Measurements from ENCODE around the gene PRDX6.

Gene PRDX6

GRCh38 chr1:173453982-173454381 is 23.2 kb upstream of the PRDX6 start:
- no peak for TF ChIP-seq FOXP2 (optimal IDR thresholded peaks at IDR 0.05; ENCODE audit: borderline replicate concordance, extremely low read depth, extremely low read length, insufficient read depth)
- TF ChIP-seq, protein P1, sequence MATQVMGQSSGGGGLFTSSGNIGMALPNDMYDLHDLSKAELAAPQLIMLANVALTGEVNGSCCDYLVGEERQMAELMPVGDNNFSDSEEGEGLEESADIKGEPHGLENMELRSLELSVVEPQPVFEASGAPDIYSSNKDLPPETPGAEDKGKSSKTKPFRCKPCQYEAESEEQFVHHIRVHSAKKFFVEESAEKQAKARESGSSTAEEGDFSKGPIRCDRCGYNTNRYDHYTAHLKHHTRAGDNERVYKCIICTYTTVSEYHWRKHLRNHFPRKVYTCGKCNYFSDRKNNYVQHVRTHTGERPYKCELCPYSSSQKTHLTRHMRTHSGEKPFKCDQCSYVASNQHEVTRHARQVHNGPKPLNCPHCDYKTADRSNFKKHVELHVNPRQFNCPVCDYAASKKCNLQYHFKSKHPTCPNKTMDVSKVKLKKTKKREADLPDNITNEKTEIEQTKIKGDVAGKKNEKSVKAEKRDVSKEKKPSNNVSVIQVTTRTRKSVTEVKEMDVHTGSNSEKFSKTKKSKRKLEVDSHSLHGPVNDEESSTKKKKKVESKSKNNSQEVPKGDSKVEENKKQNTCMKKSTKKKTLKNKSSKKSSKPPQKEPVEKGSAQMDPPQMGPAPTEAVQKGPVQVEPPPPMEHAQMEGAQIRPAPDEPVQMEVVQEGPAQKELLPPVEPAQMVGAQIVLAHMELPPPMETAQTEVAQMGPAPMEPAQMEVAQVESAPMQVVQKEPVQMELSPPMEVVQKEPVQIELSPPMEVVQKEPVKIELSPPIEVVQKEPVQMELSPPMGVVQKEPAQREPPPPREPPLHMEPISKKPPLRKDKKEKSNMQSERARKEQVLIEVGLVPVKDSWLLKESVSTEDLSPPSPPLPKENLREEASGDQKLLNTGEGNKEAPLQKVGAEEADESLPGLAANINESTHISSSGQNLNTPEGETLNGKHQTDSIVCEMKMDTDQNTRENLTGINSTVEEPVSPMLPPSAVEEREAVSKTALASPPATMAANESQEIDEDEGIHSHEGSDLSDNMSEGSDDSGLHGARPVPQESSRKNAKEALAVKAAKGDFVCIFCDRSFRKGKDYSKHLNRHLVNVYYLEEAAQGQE (IDR thresholded peaks at IDR 0.05; ENCODE audit: insufficient read depth in 1 of 2, low read depth in 2 of 2, low read length in 2 of 2) = no peak
- no peak for TF ChIP-seq POLR2AphosphoS5 (IDR thresholded peaks at IDR 0.05; ENCODE audit: low read depth, low read length)

GRCh38 chr1:173454966-173455524 is 22.1 kb upstream of the PRDX6 start:
- TF ChIP-seq SIN3A (IDR thresholded peaks at IDR 0.05; ENCODE audit: borderline replicate concordance, insufficient read depth, low read length) (no peak), FOXP2 (optimal IDR thresholded peaks at IDR 0.05; ENCODE audit: borderline replicate concordance, extremely low read depth, extremely low read length, insufficient read depth) (no peak), TAF1 (IDR thresholded peaks at IDR 0.05; ENCODE audit: borderline replicate concordance, insufficient read depth, low read length) (no peak), POLR2AphosphoS5 (IDR thresholded peaks at IDR 0.05; ENCODE audit: low read depth, low read length) (no peak)
- TF ChIP-seq, protein P1 (IDR thresholded peaks at IDR 0.05; ENCODE audit: insufficient read depth in 1 of 2, low read depth in 2 of 2, low read length in 2 of 2) = no peak

GRCh38 chr1:173459885-173460284 is 17.2 kb upstream of the PRDX6 start:
- no peak for TF ChIP-seq TAF1 (IDR thresholded peaks at IDR 0.05; ENCODE audit: borderline replicate concordance, insufficient read depth, low read length)
- TF ChIP-seq, protein P1 (IDR thresholded peaks at IDR 0.05; ENCODE audit: insufficient read depth in 1 of 2, low read depth in 2 of 2, low read length in 2 of 2) = no peak

GRCh38 chr1:173467426-173467825 is 9.7 kb upstream of the PRDX6 start:
- TF ChIP-seq TAF1 (IDR thresholded peaks at IDR 0.05; ENCODE audit: borderline replicate concordance, insufficient read depth, low read length) (no peak), SIN3A (IDR thresholded peaks at IDR 0.05; ENCODE audit: borderline replicate concordance, insufficient read depth, low read length) (no peak), POLR2AphosphoS5 (IDR thresholded peaks at IDR 0.05; ENCODE audit: low read depth, low read length) (no peak), FOXP2 (optimal IDR thresholded peaks at IDR 0.05; ENCODE audit: borderline replicate concordance, extremely low read depth, extremely low read length, insufficient read depth) (no peak)
- TF ChIP-seq, protein P1 (IDR thresholded peaks at IDR 0.05; ENCODE audit: insufficient read depth in 1 of 2, low read depth in 2 of 2, low read length in 2 of 2) = no peak

DNA sequence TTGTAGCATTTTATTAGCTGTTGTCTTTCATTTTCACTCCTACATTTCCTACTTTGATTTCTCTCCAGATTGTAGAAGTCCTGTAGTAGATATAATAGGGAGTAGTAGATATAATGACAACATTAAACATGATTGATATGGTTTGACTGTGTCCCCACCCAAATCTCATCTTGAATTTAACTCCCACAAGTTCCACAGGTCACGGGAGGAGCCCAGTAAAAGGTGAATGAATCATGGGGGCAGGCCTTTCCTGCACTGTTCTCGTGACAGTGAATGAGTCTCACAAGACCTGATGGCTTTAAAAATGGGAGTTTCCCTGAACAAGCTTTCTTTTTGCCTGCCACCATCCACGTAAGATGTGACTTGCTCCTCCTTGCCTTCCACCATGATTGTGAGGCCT is 7.5 kb upstream of the PRDX6 start:
- TF ChIP-seq POLR2AphosphoS5 (IDR thresholded peaks at IDR 0.05; ENCODE audit: low read depth, low read length) (no peak), FOXP2 (optimal IDR thresholded peaks at IDR 0.05; ENCODE audit: borderline replicate concordance, extremely low read depth, extremely low read length, insufficient read depth) (no peak), TAF1 (IDR thresholded peaks at IDR 0.05; ENCODE audit: borderline replicate concordance, insufficient read depth, low read length) (no peak), SIN3A (IDR thresholded peaks at IDR 0.05; ENCODE audit: borderline replicate concordance, insufficient read depth, low read length) (no peak)
- TF ChIP-seq, protein P1 (IDR thresholded peaks at IDR 0.05; ENCODE audit: insufficient read depth in 1 of 2, low read depth in 2 of 2, low read length in 2 of 2) = no peak
